CD14-positive monocyte (primary cell): ENCODE results near the gene CCDC90B. TPM values are rescaled to one million over a fixed set of nuclear protein-coding genes. Genes with fewer than 3 reads are reported as not detected.
"Not testable (repeated sequence)": the region's sequence is repeated elsewhere in the genome, so short reads cannot be mapped to it uniquely, and the experiment has no call there.

Source experiments
- DNase-seq, 3 donors: peaks; one replicate each; pipeline ENCODE4 v3.0.0-alpha.2; 2011 to 2022
- H2AFZ ChIP-seq: 2 replicates; pipeline ENCODE4 v1.6.0; 2012; ENCODE audit warnings: mild to moderate bottlenecking, low read depth, low read length, inconsistent platforms; ENCODE audit not compliant: insufficient read depth, poor library complexity, severe bottlenecking
- H3K27ac ChIP-seq, 2 donors: 1 replicate in 1 of 2; 2 replicates in 1 of 2; pipeline ENCODE4 v1.5.1; 2012 to 2013; ENCODE audit warnings: low read length in 2 of 2, control low read depth in 1 of 2, inconsistent platforms in 1 of 2, low read depth in 1 of 2, mild to moderate bottlenecking in 1 of 2
- H3K27me3 ChIP-seq, 2 donors: one replicate each; pipeline versions ENCODE4 v1.6.0 to v1.6.1; 2011 to 2013; ENCODE audit warnings: low read length in 2 of 2; ENCODE audit not compliant: control insufficient read depth in 2 of 2, insufficient read depth in 2 of 2
- H3K36me3 ChIP-seq, 2 donors: replicated peaks in 1 of 2; 1 replicate in 1 of 2; 2 replicates in 1 of 2; pipeline versions ENCODE4 v1.5.1 to v1.6.1; 2012 to 2013; ENCODE audit warnings: low read length in 2 of 2, control low read depth in 1 of 2, inconsistent platforms in 1 of 2, mild to moderate bottlenecking in 1 of 2; ENCODE audit not compliant: insufficient read depth in 2 of 2, control insufficient read depth in 1 of 2
- H3K4me1 ChIP-seq, 2 donors: 1 replicate in 1 of 2; 2 replicates in 1 of 2; pipeline versions ENCODE4 v1.5.1 to v1.6.1; 2012 to 2013; ENCODE audit warnings: low read length in 2 of 2, control low read depth in 1 of 2, inconsistent platforms in 1 of 2, mild to moderate bottlenecking in 1 of 2, moderate library complexity in 1 of 2; ENCODE audit not compliant: insufficient read depth in 2 of 2, control insufficient read depth in 1 of 2
- H3K4me2 ChIP-seq: replicated peaks from 2 replicates; pipeline ENCODE3; 2012; ENCODE audit warnings: low read length, moderate library complexity, mild to moderate bottlenecking; ENCODE audit not compliant: poor library complexity, severe bottlenecking; ENCODE audit errors: extremely low read depth
- H3K4me3 ChIP-seq, 3 experiments: fragments of 200-600 bp in 1 of 3; sonication (generic) in 1 of 3; replicated peaks in 1 of 3; 1 replicate in 2 of 3; 2 replicates in 1 of 3; pipeline ENCODE4 v1.5.1; 2011 to 2013; ENCODE audit warnings: low read length in 3 of 3, mild to moderate bottlenecking in 3 of 3, control low read depth in 2 of 3, low read depth in 2 of 3, inconsistent platforms in 1 of 3, moderate library complexity in 1 of 3
- H3K79me2 ChIP-seq: 2 replicates; pipeline ENCODE4 v1.6.0; 2012; ENCODE audit warnings: mild to moderate bottlenecking, control low read depth, inconsistent platforms, low read length, moderate library complexity; ENCODE audit not compliant: insufficient read depth
- H3K9ac ChIP-seq: 2 replicates; pipeline ENCODE4 v1.6.0; 2017; ENCODE audit warnings: low read length, mild to moderate bottlenecking; ENCODE audit not compliant: insufficient read depth, poor library complexity, severe bottlenecking
- H3K9me3 ChIP-seq, 2 donors: replicated peaks in 1 of 2; 1 replicate in 1 of 2; 2 replicates in 1 of 2; pipeline versions ENCODE4 v1.5.1 to v1.6.1; 2012 to 2013; ENCODE audit warnings: low read length in 2 of 2, control low read depth in 1 of 2; ENCODE audit not compliant: control insufficient read depth in 1 of 2, insufficient read depth in 1 of 2
- H4K20me1 ChIP-seq: 2 replicates; pipeline ENCODE4 v1.6.0; 2012; ENCODE audit warnings: mild to moderate bottlenecking, low read length, control low read depth, moderate library complexity; ENCODE audit not compliant: insufficient read depth
- H3K27ac Mint-ChIP-seq, 7 donors: one replicate each; pipeline ENCODE4 v1.8.0; 2020; ENCODE audit warnings: mild to moderate bottlenecking in 7 of 7, mixed read lengths in 7 of 7, moderate library complexity in 6 of 7, inconsistent platforms in 2 of 7
- H3K27me3 Mint-ChIP-seq, 3 donors: one replicate each; pipeline ENCODE4 v1.8.0; 2021 to 2022; ENCODE audit warnings: low read depth in 3 of 3, mild to moderate bottlenecking in 3 of 3, mixed read lengths in 3 of 3, moderate library complexity in 3 of 3, inconsistent platforms in 1 of 3
- H3K36me3 Mint-ChIP-seq, 2 donors: one replicate each; pipeline ENCODE4 v1.8.0; 2020; ENCODE audit warnings: mixed read lengths in 2 of 2, inconsistent platforms in 1 of 2, mild to moderate bottlenecking in 1 of 2
- H3K4me1 Mint-ChIP-seq: one replicate; pipeline ENCODE4 v1.8.0; 2020; ENCODE audit warnings: mild to moderate bottlenecking, mixed read lengths
- H3K4me3 Mint-ChIP-seq, 2 donors: one replicate each; pipeline ENCODE4 v1.8.0; 2020; ENCODE audit warnings: mild to moderate bottlenecking in 2 of 2, mixed read lengths in 2 of 2, moderate library complexity in 1 of 2
- H3K9me3 Mint-ChIP-seq, 7 donors: one replicate each; pipeline ENCODE4 v1.8.0; 2020 to 2022; ENCODE audit warnings: mixed read lengths in 7 of 7, mild to moderate bottlenecking in 6 of 7, moderate library complexity in 6 of 7, inconsistent platforms in 2 of 7
- WGBS: methylation state at CpG from one replicate; pipeline ENCODE4 v1.1.5; 2013; ENCODE audit warnings: missing lambda C conversion rate; ENCODE audit not compliant: insufficient coverage; 5-methylcytosine and 5-hydroxymethylcytosine counted together
- intact Hi-C, 2 donors: fragments of 100-400 bp; cut with micrococcal nuclease; formaldehyde crosslinking; loops; one replicate each; pipeline versions ENCODE4 v1.15.0 to v1.15.1; 2023
- polyA plus RNA-seq, 3 donors: library from polyadenylated mRNA; depleted of rRNA in 1 of 3; unstranded in 2 of 3; stranded (reverse) in 1 of 3; fragments of 300-500 nt in 2 of 3; fragments of >200 nt in 1 of 3; fragmentation: Illumina TruSeq in 2 of 3; gene quantifications; 1 replicate in 2 of 3; 2 replicates in 1 of 3; pipeline ENCODE4 v1.2.3, GENCODE V29; 2012 to 2021
- TF ChIP-seq, protein P1 (sequence below): fragments of 200-600 bp; IDR thresholded peaks from one replicate; pipeline ENCODE4 v1.8.0; 2022; ENCODE audit warnings: antibody characterized with exemption, mild to moderate bottlenecking

Gene CCDC90B
- polyA plus RNA-seq, 3 donors: 15.3 to 46.2 (median 39.6) TPM

DNA sequence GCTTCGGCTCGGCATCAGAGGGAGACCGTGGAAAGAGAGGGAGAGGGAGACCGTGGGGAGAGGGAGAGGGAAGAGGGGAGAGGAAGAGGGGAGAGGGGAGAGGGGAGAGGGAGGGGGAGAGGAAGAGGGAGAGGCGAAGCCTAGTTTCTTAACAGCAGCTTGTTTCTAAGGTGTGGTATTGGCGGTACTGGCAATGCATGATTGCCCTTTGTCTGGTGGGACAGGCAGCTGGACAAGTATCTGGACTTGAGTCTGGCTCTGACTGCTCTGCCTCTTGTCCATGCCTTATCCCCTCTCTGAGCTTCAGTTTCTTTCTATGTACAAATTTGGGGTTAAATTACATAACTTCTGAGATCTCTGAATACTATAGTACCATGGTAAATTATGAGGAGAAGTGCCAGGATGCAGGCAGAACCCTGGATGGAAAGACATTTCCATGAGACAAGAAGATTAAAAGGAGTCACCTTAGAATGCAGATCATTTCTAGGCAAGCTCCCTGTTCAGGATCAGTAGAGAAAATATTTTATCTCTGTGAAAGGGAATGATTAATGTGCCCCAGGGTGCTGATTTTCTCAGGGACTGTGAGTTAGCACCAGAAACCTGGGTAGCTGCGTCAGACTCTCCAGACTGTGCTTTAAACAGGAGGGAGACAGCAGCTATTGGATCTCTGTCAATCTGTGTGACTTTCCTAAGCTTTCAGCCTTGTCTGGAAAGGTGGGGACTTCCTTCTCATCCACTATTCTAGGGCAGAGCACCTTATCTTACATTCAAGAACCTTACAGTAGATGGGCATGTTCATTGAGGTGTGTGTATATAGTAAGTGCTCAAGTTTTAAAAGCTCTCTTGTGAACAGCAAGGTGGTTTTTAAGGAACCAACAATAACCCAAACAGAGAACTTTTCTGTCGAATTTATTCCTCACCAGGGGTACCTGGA, 31.9 kb upstream of the CCDC90B start:
- Mint-ChIP-seq H3K4me1 (no peaks in the 10 kb centered on the region), H3K9me3 (peaks cover 0 to 16% (median 6%) of the 10 kb centered on the region in 7 donors), H3K4me3 (no peak overlapping the region), H3K27me3 (peaks cover 0 to 2% (median 2%) of the 10 kb centered on the region in 3 donors), H3K36me3 (no peaks in the 10 kb centered on the region), H3K27ac (no peak overlapping the region)
- TF ChIP-seq, protein P1, sequence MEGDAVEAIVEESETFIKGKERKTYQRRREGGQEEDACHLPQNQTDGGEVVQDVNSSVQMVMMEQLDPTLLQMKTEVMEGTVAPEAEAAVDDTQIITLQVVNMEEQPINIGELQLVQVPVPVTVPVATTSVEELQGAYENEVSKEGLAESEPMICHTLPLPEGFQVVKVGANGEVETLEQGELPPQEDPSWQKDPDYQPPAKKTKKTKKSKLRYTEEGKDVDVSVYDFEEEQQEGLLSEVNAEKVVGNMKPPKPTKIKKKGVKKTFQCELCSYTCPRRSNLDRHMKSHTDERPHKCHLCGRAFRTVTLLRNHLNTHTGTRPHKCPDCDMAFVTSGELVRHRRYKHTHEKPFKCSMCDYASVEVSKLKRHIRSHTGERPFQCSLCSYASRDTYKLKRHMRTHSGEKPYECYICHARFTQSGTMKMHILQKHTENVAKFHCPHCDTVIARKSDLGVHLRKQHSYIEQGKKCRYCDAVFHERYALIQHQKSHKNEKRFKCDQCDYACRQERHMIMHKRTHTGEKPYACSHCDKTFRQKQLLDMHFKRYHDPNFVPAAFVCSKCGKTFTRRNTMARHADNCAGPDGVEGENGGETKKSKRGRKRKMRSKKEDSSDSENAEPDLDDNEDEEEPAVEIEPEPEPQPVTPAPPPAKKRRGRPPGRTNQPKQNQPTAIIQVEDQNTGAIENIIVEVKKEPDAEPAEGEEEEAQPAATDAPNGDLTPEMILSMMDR: no peak
- Histone ChIP-seq H3K4me2 (no peak overlapping the region), H3K36me3 (no peaks in the 10 kb centered on the region), H3K4me1 (no peaks in the 10 kb centered on the region), H3K27ac (no peak overlapping the region), H3K9ac (no peak overlapping the region), H3K79me2 (no peaks in the 10 kb centered on the region), H3K27me3 (no peaks in the 10 kb centered on the region), H4K20me1 (no peaks in the 10 kb centered on the region), H3K9me3 (no peaks in the 10 kb centered on the region), H2AFZ (no peak overlapping the region), H3K4me3 (no peak overlapping the region)
- 90% methylated on average over 5 of the region's 8 CpGs for WGBS
- intact Hi-C loops: no loop called here
- DNase-seq: no peak

DNA sequence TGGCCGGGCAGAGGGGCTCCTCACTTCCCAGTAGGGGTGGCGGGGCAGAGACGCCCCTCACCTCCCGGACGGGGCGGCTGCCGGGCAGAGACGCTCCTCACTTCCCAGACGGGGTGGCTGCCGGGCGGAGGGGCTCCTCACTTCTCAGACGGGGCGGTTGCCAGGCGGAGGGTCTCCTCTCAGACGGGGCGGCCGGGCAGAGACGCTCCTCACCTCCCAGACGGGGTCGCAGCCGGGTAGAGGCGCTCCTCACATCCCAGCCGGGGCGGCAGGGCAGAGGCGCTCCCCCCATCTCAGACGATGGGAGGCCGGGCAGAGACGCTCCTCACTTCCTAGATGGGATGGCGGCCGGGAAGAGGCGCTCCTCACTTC, 30.7 kb upstream of the CCDC90B start:
- DNase-seq, H3K4me3 Mint-ChIP-seq, H3K36me3 Mint-ChIP-seq, H3K27ac Mint-ChIP-seq, H3K4me1 ChIP-seq, H3K27ac ChIP-seq, H3K27me3 Mint-ChIP-seq, H3K27me3 ChIP-seq, H3K4me1 Mint-ChIP-seq, H3K79me2 ChIP-seq, H3K36me3 ChIP-seq, H4K20me1 ChIP-seq, H2AFZ ChIP-seq, intact Hi-C loops, H3K9ac ChIP-seq, H3K9me3 ChIP-seq, H3K4me2 ChIP-seq, H3K4me3 ChIP-seq: not testable (repeated sequence)
- peaks cover 0 to 16% (median 6%) of the 10 kb centered on the region in 7 donors for H3K9me3 Mint-ChIP-seq
- 100% methylated on average over 4 of the region's 31 CpGs for WGBS

DNA sequence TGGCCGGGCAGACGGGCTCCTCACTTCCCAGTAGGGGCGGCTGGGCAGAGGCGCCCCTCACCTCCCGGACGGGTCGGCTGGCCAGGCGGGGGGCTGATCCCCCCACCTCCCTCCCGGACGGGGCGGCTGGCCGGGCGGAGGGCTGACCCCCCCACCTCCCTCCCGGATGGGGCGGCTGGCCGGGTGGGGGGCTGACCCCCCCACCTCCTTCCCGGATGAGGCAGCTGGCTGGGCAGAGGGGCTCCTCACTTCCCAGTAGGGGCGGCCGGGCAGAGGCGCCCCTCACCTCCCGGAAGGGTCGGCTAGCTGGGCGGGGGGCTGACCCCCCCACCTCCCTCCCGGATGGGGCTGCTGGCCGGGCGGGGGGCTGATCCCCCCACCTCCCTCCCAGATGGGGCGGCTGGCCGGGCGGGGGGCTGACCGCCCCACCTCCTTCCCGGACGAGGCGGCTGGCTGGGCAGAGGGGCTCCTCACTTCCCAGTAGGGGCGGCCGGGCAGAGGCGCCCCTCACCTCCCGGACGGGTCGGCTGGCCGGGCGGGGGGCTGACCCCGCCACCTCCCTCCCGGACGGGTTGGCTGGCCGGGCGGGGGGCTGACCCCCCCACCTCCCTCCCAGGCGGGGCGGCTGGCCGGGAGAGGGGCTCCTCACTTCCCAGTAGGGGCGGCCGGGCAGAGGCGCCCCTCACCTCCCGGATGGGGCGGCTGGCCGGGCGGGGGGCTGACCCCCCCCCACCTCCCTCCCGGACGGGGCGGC, 30.2 kb upstream of the CCDC90B start:
- H3K36me3 ChIP-seq, H3K79me2 ChIP-seq, H4K20me1 ChIP-seq, H3K4me3 ChIP-seq, H3K4me1 Mint-ChIP-seq, H3K27me3 Mint-ChIP-seq, H2AFZ ChIP-seq, intact Hi-C loops, H3K4me2 ChIP-seq, H3K27ac ChIP-seq, H3K9ac ChIP-seq, DNase-seq, H3K27ac Mint-ChIP-seq, H3K4me3 Mint-ChIP-seq, H3K36me3 Mint-ChIP-seq, H3K27me3 ChIP-seq, H3K4me1 ChIP-seq, H3K9me3 ChIP-seq: not testable (repeated sequence)
- 84% methylated on average over 11 of the region's 59 CpGs for WGBS
- peaks cover 0 to 16% (median 6%) of the 10 kb centered on the region in 7 donors for H3K9me3 Mint-ChIP-seq
